H9 (cell line): ENCODE data around the gene PRKX. TPM values are rescaled to one million over a fixed set of nuclear protein-coding genes. Genes with fewer than 3 reads are reported as not detected.

Source experiments
- DNase-seq: peaks from one replicate; pipeline ENCODE4 v3.0.0-alpha.2; 2017
- H2AFZ ChIP-seq: one replicate; pipeline ENCODE4 v1.6.1; 2013; ENCODE audit warnings: mild to moderate bottlenecking, low read length, control low read depth, moderate library complexity
- H2AK5ac ChIP-seq: 2 replicates; pipeline ENCODE4 v1.6.1; 2013; ENCODE audit warnings: low read length, control low read depth, mixed read lengths; ENCODE audit not compliant: insufficient read length
- H2BK120ac ChIP-seq: one replicate; pipeline ENCODE4 v1.6.1; 2013; ENCODE audit warnings: low read depth, mild to moderate bottlenecking, low read length, control low read depth, inconsistent platforms; ENCODE audit not compliant: poor library complexity, severe bottlenecking
- H2BK12ac ChIP-seq: 2 replicates; pipeline ENCODE4 v1.6.1; 2013; ENCODE audit warnings: low read length, control low read depth, mixed read lengths, low read depth; ENCODE audit not compliant: insufficient read length
- H2BK15ac ChIP-seq: 2 replicates; pipeline ENCODE4 v1.6.1; 2013; ENCODE audit warnings: low read depth, low read length, control low read depth
- H2BK20ac ChIP-seq: one replicate; pipeline ENCODE4 v1.6.1; 2013; ENCODE audit warnings: low read depth, mild to moderate bottlenecking, low read length, control low read depth, inconsistent platforms; ENCODE audit not compliant: poor library complexity, severe bottlenecking
- H2BK5ac ChIP-seq: 2 replicates; pipeline ENCODE4 v1.6.1; 2013; ENCODE audit warnings: low read length, control low read depth, mixed read lengths; ENCODE audit not compliant: insufficient read length
- H3K14ac ChIP-seq: 2 replicates; pipeline ENCODE4 v1.6.1; 2013; ENCODE audit warnings: low read length, control low read depth; ENCODE audit not compliant: insufficient read depth
- H3K18ac ChIP-seq: 2 replicates; pipeline ENCODE4 v1.6.1; 2013; ENCODE audit warnings: low read depth, mild to moderate bottlenecking, mixed read lengths, low read length, control low read depth; ENCODE audit not compliant: insufficient read length
- H3K23ac ChIP-seq: 2 replicates; pipeline ENCODE4 v1.6.1; 2013; ENCODE audit warnings: low read length, control low read depth, mixed read lengths, low read depth; ENCODE audit not compliant: insufficient read length
- H3K23me2 ChIP-seq: 2 replicates; pipeline ENCODE4 v1.6.1; 2013; ENCODE audit warnings: low read depth, mild to moderate bottlenecking, mixed read lengths, low read length, control low read depth; ENCODE audit not compliant: insufficient read length, poor library complexity, severe bottlenecking
- H3K27ac ChIP-seq: 2 replicates; pipeline ENCODE4 v1.5.1; 2013; ENCODE audit warnings: low read length, control low read depth, mixed read lengths, low read depth; ENCODE audit not compliant: insufficient read length
- H3K27me3 ChIP-seq: 2 replicates; pipeline ENCODE4 v1.6.1; 2013; ENCODE audit warnings: low read length, control low read depth, inconsistent platforms; ENCODE audit not compliant: insufficient read depth
- H3K4ac ChIP-seq: 2 replicates; pipeline ENCODE4 v1.6.1; 2013; ENCODE audit warnings: low read depth, mild to moderate bottlenecking, control low read depth, inconsistent platforms, low read length, moderate library complexity
- H3K4me1 ChIP-seq: 2 replicates; pipeline ENCODE4 v1.6.1; 2013; ENCODE audit warnings: low read length, control low read depth, inconsistent platforms; ENCODE audit not compliant: insufficient read depth
- H3K4me2 ChIP-seq: 2 replicates; pipeline ENCODE4 v1.6.1; 2013; ENCODE audit warnings: low read length, control low read depth, mixed read lengths; ENCODE audit not compliant: insufficient read length, insufficient read depth
- H3K56ac ChIP-seq: 2 replicates; pipeline ENCODE4 v1.6.1; 2013; ENCODE audit warnings: low read depth, mild to moderate bottlenecking, mixed read lengths, low read length, control low read depth; ENCODE audit not compliant: insufficient read length
- H3K79me1 ChIP-seq: 2 replicates; pipeline ENCODE4 v1.6.1; 2013; ENCODE audit warnings: low read depth, mild to moderate bottlenecking, moderate library complexity, low read length, control low read depth, inconsistent platforms; ENCODE audit not compliant: insufficient read depth, poor library complexity, severe bottlenecking
- H3K79me2 ChIP-seq: 2 replicates; pipeline ENCODE4 v1.6.1; 2013; ENCODE audit warnings: low read length, control low read depth, inconsistent platforms; ENCODE audit not compliant: insufficient read depth
- H3K9ac ChIP-seq: 2 replicates; pipeline ENCODE4 v1.6.1; 2013; ENCODE audit warnings: low read length, control low read depth, mixed read lengths; ENCODE audit not compliant: insufficient read length; ENCODE audit errors: extremely low read depth
- H3K9me3 ChIP-seq: one replicate; pipeline ENCODE4 v1.6.1; 2013; ENCODE audit warnings: low read depth, low read length, inconsistent platforms; ENCODE audit not compliant: control insufficient read depth
- H3T11ph ChIP-seq: one replicate; pipeline ENCODE4 v1.6.1; 2013; ENCODE audit warnings: mild to moderate bottlenecking, low read length, control low read depth, inconsistent platforms
- H4K20me1 ChIP-seq: one replicate; pipeline ENCODE4 v1.6.1; 2013; ENCODE audit not compliant: control insufficient read depth, insufficient read length, insufficient read depth
- H4K5ac ChIP-seq: 2 replicates; pipeline ENCODE4 v1.6.1; 2013; ENCODE audit warnings: low read depth, mild to moderate bottlenecking, mixed read lengths, low read length, control low read depth; ENCODE audit not compliant: insufficient read length
- H4K8ac ChIP-seq: replicated peaks from 2 replicates; pipeline ENCODE4 v1.6.1; 2013; ENCODE audit warnings: low read length, control low read depth, mixed read lengths, low read depth; ENCODE audit not compliant: insufficient read length
- H4K91ac ChIP-seq: 2 replicates; pipeline ENCODE4 v1.6.1; 2013; ENCODE audit warnings: low read depth, mild to moderate bottlenecking, moderate library complexity, mixed read lengths, low read length, control low read depth; ENCODE audit not compliant: insufficient read length
- H3K27ac Mint-ChIP-seq, 3 experiments: 2 replicates in 2 of 3; 3 replicates in 1 of 3; pipeline ENCODE4 v1.8.0; 2020 to 2021; ENCODE audit warnings: mixed read lengths in 3 of 3, mild to moderate bottlenecking in 1 of 3, moderate library complexity in 1 of 3
- H3K27me3 Mint-ChIP-seq: 2 replicates; pipeline ENCODE4 v1.8.0; 2021; ENCODE audit warnings: low read depth, mild to moderate bottlenecking, moderate library complexity, mixed read lengths
- H3K36me3 Mint-ChIP-seq, 3 experiments: 2 replicates in 2 of 3; 3 replicates in 1 of 3; pipeline ENCODE4 v1.8.0; 2020 to 2021; ENCODE audit warnings: low read depth in 3 of 3, mixed read lengths in 3 of 3; ENCODE audit not compliant: insufficient read depth in 1 of 3
- H3K4me1 Mint-ChIP-seq, 2 experiments: 2 replicates each; pipeline ENCODE4 v1.8.0; 2020; ENCODE audit warnings: mixed read lengths in 2 of 2
- H3K4me3 Mint-ChIP-seq, 2 experiments: 2 replicates in 1 of 2; 3 replicates in 1 of 2; pipeline ENCODE4 v1.8.0; 2020 to 2021; ENCODE audit warnings: mild to moderate bottlenecking in 2 of 2, mixed read lengths in 2 of 2, moderate library complexity in 1 of 2
- H3K9me3 Mint-ChIP-seq, 2 experiments: 2 replicates in 1 of 2; 3 replicates in 1 of 2; pipeline ENCODE4 v1.8.0; 2020; ENCODE audit warnings: mild to moderate bottlenecking in 2 of 2, mixed read lengths in 2 of 2, moderate library complexity in 1 of 2
- WGBS: extraction: QIAGEN DNeasy Blood & Tissue Kit; methylation state at CpG from one replicate; pipeline ENCODE4 v1.1.7; 2013; ENCODE audit warnings: missing lambda C conversion rate, low lambda C conversion rate, mixed read lengths; ENCODE audit not compliant: insufficient read length; ENCODE audit errors: extremely low coverage; 5-methylcytosine and 5-hydroxymethylcytosine counted together
- total RNA-seq: library from RNA; stranded (reverse); gene quantifications from 2 replicates; pipeline ENCODE4 v1.2.1, GENCODE V29; 2021
- TF ChIP-seq, protein P1 (sequence below): fragments of 200-600 bp; sonication (generic); conservative IDR thresholded peaks from 3 replicates; pipeline ENCODE4 v1.8.0; 2021; ENCODE audit warnings: antibody characterized with exemption, mild to moderate bottlenecking

Gene PRKX
- total RNA-seq, 1 experiment from 2014 or later: 108 TPM

DNA sequence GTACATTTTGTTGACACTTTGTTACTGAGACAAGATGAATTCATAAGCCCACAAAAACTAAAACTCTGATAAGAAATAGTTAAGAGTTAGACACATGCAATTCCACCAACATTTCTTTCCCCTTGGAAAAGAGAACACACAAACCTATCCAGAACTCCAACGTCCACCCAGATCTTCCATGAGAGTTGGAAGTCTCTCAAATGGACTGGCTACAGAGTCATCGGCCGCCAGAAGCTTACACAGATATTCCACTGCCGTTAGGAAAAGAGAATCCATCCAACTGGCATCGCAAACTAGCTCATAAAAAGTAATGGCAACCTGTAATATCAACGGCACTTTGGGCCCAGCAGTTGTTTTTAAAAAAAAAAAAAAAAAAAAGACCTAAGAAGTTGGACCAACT, 114.7 kb downstream of the PRKX start:
- H2BK120ac ChIP-seq: no peak overlapping the region
- no peaks in the 10 kb centered on the region for H3K9me3 ChIP-seq
- H3K27ac ChIP-seq: no peak overlapping the region
- H3K79me1 ChIP-seq: no peaks in the 10 kb centered on the region
- Mint-ChIP-seq H3K4me1 (no peaks in the 10 kb centered on the region), H3K9me3 (peaks cover 2 to 6% of the 10 kb centered on the region in 2 experiments; a peak in 2 of 5 replicates), H3K4me3 (no peak overlapping the region), H3K36me3 (peaks cover 3 to 11% (median 6%) of the 10 kb centered on the region in 3 experiments; a peak in 6 of 7 replicates), H3K27me3 (no peaks in the 10 kb centered on the region), H3K27ac (no peak overlapping the region)
- H2BK5ac ChIP-seq: no peak overlapping the region
- H3K4ac ChIP-seq: no peak overlapping the region
- H3K23me2 ChIP-seq: no peaks in the 10 kb centered on the region
- H3K23ac ChIP-seq: no peak overlapping the region
- no peak overlapping the region for H3K4me2 ChIP-seq
- no peaks in the 10 kb centered on the region for H4K20me1 ChIP-seq
- no peak overlapping the region for H3T11ph ChIP-seq
- no peaks in the 10 kb centered on the region for H3K4me1 ChIP-seq
- H2BK15ac ChIP-seq: no peak overlapping the region
- no peak overlapping the region for H2BK20ac ChIP-seq
- H4K91ac ChIP-seq: no peak overlapping the region
- no peak overlapping the region for H2AFZ ChIP-seq
- DNase-seq: no peak
- no peaks in the 10 kb centered on the region for H3K27me3 ChIP-seq
- no peak overlapping the region for H2AK5ac ChIP-seq
- whole genome bisulfite sequencing: no CpG with 5 or more reads among the region's 6 CpGs
- no peak overlapping the region for H3K18ac ChIP-seq
- H2BK12ac ChIP-seq: no peak overlapping the region
- H3K79me2 ChIP-seq: no peaks in the 10 kb centered on the region
- H4K5ac ChIP-seq: no peak overlapping the region
- no peak overlapping the region for H4K8ac ChIP-seq
- no peak overlapping the region for H3K14ac ChIP-seq
- no peak overlapping the region for H3K56ac ChIP-seq
- TF ChIP-seq, protein P1, sequence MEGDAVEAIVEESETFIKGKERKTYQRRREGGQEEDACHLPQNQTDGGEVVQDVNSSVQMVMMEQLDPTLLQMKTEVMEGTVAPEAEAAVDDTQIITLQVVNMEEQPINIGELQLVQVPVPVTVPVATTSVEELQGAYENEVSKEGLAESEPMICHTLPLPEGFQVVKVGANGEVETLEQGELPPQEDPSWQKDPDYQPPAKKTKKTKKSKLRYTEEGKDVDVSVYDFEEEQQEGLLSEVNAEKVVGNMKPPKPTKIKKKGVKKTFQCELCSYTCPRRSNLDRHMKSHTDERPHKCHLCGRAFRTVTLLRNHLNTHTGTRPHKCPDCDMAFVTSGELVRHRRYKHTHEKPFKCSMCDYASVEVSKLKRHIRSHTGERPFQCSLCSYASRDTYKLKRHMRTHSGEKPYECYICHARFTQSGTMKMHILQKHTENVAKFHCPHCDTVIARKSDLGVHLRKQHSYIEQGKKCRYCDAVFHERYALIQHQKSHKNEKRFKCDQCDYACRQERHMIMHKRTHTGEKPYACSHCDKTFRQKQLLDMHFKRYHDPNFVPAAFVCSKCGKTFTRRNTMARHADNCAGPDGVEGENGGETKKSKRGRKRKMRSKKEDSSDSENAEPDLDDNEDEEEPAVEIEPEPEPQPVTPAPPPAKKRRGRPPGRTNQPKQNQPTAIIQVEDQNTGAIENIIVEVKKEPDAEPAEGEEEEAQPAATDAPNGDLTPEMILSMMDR: no peak
- no peak overlapping the region for H3K9ac ChIP-seq
